ENCODE measurements around the gene KRTAP10-11.
"Not testable (repeated sequence)": the region's sequence is repeated elsewhere in the genome, so short reads cannot be mapped to it uniquely, and the experiment has no call there.

The KRTAP10-11 gene

DNA sequence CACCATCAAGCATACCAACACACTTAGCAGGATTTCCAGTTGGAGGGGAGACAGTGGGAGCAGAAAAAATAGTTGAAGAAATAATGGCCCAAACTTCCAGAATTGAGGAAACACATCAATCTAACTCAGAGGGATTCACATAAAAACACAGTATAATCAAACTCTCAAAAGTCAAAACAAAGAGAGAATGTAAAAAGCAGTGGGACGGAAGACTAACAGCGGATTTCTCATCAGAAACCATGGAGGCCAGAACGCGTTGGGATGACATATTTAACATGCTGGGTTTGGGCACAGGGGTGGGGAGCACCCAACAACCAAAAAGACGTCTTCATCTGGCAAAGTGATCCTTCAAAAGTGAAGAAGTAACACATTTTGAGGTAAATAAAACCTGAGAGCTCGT, 26.3 kb upstream of the KRTAP10-11 start:
- peaks cover 3% of the 10 kb centered on the region for H3K27me3 Mint-ChIP-seq (ENCODE audit: low read depth)
- peaks cover 9% of the 10 kb centered on the region for H3K4me1 Mint-ChIP-seq (ENCODE audit: low read depth)
- peaks cover 63% of the 10 kb centered on the region for H3K9me3 Mint-ChIP-seq
- no peak overlapping the region for H3K4me3 Mint-ChIP-seq
- peaks cover 30% of the 10 kb centered on the region for H3K36me3 Mint-ChIP-seq (ENCODE audit: low read depth)
- H3K27ac Mint-ChIP-seq = no peak overlapping the region
- DNase-seq (ENCODE audit: low spot score) = no peak

DNA sequence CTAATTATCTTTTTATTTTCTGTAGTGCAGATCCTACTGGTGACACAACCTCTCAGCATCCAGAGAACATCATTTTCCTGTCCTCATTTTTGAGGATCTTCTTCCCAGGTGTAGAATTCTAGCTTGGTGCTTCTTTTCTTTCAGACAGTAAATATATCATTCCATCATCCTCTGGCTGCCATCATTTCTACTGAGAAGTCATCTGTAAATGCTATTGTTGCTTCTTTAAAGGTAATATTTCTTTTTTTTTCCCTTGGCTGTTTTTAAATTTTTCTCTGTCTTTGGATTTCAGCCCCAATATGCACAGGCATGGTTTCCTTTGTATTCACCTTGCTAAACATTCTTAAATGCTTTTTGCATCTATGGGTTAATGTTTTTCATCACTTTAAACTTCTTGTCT, 22.6 kb upstream of the KRTAP10-11 start:
- no peak overlapping the region for H3K27ac Mint-ChIP-seq
- no peak overlapping the region for H3K4me3 Mint-ChIP-seq
- peaks cover 60% of the 10 kb centered on the region for H3K9me3 Mint-ChIP-seq
- no peak for DNase-seq (ENCODE audit: low spot score)
- H3K36me3 Mint-ChIP-seq (ENCODE audit: low read depth) = peaks cover 26% of the 10 kb centered on the region
- peaks cover 3% of the 10 kb centered on the region for H3K27me3 Mint-ChIP-seq (ENCODE audit: low read depth)
- peaks cover 8% of the 10 kb centered on the region for H3K4me1 Mint-ChIP-seq (ENCODE audit: low read depth)

DNA sequence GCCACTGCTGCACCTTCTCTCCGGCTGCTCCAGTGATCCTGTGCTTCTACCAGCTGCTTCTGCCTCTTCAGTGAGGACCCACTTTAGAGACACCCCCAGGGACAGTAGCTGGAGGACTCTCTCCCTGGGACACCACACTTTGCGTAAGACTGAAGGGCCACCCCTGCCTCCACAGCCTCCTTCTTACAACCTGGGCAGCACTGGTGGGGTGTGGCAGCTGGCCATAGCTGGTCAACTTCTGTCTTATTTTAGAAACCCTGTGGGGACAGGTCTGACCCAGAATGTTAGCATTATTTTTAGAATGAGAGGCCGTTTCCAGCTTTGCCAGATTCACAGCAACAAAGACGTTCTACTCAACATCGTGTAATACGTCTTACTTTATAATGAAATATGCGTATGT, 20.5 kb upstream of the KRTAP10-11 start:
- Mint-ChIP-seq H3K9me3 (peaks cover 49% of the 10 kb centered on the region), H3K4me1 (ENCODE audit: low read depth) (peaks cover 6% of the 10 kb centered on the region), H3K27me3 (ENCODE audit: low read depth) (peaks cover 3% of the 10 kb centered on the region), H3K27ac (no peak overlapping the region), H3K4me3 (no peak overlapping the region), H3K36me3 (ENCODE audit: low read depth) (peaks cover 10% of the 10 kb centered on the region)
- DNase-seq (ENCODE audit: low spot score) = no peak

DNA sequence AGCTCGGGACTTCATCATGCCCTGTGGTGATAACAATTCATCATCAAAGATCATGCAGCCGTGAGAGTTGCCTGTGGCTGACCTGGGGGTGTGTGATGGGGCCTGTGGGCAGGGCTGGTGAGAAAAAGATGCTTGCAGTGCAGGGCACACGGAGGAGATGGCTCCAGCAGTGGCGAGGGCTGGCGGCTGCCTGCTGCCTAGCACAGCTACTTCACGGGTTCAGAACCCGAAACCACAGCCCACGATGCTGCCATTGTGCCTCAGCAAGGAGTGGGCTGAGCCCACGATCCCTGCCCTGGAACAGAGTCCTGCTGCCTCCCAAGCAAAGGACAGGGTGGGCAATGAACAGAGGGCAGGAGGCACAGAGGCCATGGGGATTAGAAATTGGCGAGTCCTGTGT, 20.0 kb upstream of the KRTAP10-11 start:
- Mint-ChIP-seq H3K4me1 (ENCODE audit: low read depth) (peaks cover 6% of the 10 kb centered on the region), H3K27me3 (ENCODE audit: low read depth) (peaks cover 3% of the 10 kb centered on the region), H3K4me3 (no peak overlapping the region), H3K27ac (no peak overlapping the region), H3K9me3 (peaks cover 52% of the 10 kb centered on the region), H3K36me3 (ENCODE audit: low read depth) (peaks cover 12% of the 10 kb centered on the region)
- no peak for DNase-seq (ENCODE audit: low spot score)

DNA sequence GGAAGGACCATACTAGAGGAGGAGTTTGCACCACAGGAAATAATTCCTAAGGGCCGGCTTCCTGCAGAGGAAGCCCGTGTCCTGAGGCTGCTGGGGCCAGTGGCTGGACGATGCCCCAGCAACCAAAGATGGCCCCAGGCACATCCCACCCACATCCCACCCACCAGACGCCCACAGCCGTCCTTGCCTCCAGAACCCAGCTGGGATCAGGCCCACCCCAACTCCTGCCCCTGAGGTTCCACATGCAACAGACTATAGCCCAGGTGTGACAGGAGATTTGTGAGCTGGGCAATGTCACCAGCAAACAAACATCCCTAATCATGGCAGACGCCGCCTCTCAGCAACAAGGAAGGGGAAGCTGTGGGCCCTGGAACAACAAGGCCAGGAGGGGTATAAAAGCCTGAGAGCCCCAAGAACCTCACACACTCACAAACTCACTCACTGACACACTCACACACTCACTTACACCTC, 19.5 kb upstream of the KRTAP10-11 start, which contains the start of gene KRTAP10-9:
Gene KRTAP10-9, plus strand, starts transcription at position 421 of the 471 bp plus-strand sequence. CDS start 79 bp downstream, outside the sequence.
- peaks cover 6% of the 10 kb centered on the region for H3K4me1 Mint-ChIP-seq (ENCODE audit: low read depth)
- DNase-seq (ENCODE audit: low spot score) = no peak
- no peak within 1 kb of the TSS for H3K4me3 Mint-ChIP-seq
- peaks cover 55% of the 10 kb centered on the region for H3K9me3 Mint-ChIP-seq
- H3K27ac Mint-ChIP-seq = no peak within 1 kb of the TSS
- H3K36me3 Mint-ChIP-seq (ENCODE audit: low read depth) = peaks cover 14% of the 10 kb centered on the region
- peaks cover 3% of the 10 kb centered on the region for H3K27me3 Mint-ChIP-seq (ENCODE audit: low read depth)

DNA sequence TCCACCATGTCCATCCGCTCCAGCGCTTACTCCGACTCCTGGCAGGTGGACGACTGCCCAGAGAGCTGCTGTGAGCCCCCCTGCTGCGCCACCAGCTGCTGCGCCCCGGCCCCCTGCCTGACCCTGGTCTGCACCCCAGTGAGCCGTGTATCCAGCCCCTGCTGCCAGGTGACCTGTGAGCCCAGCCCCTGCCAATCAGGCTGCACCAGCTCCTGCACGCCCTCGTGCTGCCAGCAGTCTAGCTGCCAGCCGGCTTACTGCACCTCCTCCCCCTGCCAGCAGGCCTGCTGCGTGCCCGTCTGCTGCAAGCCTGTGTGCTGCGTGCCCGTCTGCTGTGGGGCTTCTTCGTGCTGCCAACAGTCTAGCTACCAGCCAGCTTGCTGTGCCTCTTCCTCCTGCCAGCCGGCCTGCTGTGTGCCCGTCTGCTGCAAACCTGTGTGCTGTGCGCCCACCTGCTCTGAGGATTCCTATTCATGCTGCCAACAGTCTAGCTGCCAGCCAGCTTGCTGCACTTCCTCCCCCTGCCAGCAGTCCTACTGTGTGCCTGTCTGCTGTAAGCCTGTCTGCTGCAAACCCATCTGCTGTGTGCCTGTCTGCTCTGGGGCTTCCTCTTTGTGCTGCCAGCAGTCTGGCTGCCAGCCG, 18.9 kb upstream of the KRTAP10-11 start:
- peaks cover 17% of the 10 kb centered on the region for H3K36me3 Mint-ChIP-seq (ENCODE audit: low read depth)
- not testable (repeated sequence) for H3K4me1 Mint-ChIP-seq (ENCODE audit: low read depth); DNase-seq (ENCODE audit: low spot score); H3K27me3 Mint-ChIP-seq (ENCODE audit: low read depth); H3K27ac Mint-ChIP-seq; H3K4me3 Mint-ChIP-seq
- peaks cover 55% of the 10 kb centered on the region for H3K9me3 Mint-ChIP-seq

DNA sequence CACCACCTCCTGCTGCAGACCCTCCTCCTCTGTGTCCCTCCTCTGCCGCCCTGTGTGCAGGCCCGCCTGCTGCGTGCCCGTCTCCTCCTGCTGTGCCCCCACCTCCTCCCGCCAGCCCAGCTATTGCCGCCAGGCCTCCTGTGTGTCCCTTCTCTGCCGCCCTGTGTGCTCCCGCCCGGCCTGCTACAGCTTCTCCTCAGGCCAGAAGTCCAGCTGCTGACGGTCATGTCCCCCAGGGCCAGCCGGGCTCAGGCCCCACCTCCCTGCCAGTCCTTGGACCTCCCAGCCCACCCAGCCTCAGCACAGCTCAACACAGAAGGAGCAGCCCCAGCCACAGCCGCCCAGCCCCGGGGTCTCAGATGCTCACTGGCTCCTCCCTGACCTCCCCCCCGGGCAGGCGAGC, 18.4 kb upstream of the KRTAP10-11 start:
- peaks cover 52% of the 10 kb centered on the region for H3K9me3 Mint-ChIP-seq
- H3K4me1 Mint-ChIP-seq (ENCODE audit: low read depth); DNase-seq (ENCODE audit: low spot score); H3K4me3 Mint-ChIP-seq; H3K27me3 Mint-ChIP-seq (ENCODE audit: low read depth); H3K27ac Mint-ChIP-seq: not testable (repeated sequence)
- peaks cover 17% of the 10 kb centered on the region for H3K36me3 Mint-ChIP-seq (ENCODE audit: low read depth)

DNA sequence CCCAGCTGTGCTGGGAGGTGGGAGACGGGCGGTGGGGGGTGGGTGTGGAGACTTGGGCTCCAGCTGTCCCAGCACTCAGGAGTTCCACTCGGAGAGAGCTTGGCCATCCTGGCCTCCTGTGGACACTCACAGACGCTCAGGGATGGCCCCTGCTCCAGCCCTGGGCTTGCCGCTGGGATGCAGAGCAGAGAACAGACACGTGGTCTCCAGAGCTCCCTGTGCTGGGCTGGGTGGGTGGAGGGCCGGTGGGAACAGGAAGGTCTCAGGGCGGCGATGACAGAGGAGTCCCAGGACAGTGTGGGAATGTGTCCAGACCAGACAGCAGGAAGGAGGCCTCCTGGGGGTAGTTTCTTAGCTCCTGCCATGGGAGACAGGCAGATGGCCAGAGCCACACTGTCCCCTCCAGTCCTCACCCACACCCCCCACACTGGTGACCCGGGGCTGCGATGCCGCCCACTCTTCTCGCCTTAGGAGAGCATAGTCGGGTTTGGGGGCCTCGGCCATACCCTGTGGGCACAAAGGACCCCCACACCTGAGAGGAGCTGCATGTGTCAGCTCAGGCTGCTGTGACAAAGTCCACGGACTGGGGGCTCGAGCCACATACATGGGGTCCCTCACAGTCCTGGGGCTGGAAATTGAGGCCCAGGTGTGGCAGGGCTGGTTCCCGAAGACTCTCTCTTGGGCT, 17.4 kb upstream of the KRTAP10-11 start:
- Mint-ChIP-seq H3K4me3 (no peak overlapping the region), H3K4me1 (ENCODE audit: low read depth) (peaks cover 6% of the 10 kb centered on the region), H3K27me3 (ENCODE audit: low read depth) (peaks cover 7% of the 10 kb centered on the region), H3K27ac (no peak overlapping the region), H3K36me3 (ENCODE audit: low read depth) (peaks cover 14% of the 10 kb centered on the region), H3K9me3 (peaks cover 52% of the 10 kb centered on the region)
- no peak for DNase-seq (ENCODE audit: low spot score)

DNA sequence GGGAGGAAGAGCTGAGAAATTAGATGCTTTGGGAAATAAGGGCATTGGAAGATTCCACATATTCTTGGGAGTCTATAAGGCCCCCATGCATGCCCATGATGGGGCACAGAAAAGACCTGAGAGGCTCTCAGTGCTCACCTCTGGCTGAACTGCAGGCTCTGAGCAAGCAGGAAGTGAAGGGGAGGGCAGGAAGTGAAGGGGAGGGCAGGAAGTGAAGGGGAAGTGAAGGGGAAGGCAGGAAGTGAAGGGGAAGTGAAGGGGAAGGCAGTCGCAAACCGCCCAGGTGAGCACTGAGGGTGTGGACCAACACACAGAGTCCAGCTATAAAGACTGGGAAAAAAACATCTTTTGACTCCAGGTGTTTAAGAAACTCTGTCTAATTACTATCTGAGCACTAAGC, 15.8 kb upstream of the KRTAP10-11 start:
- Mint-ChIP-seq H3K4me1 (ENCODE audit: low read depth) (peaks cover 6% of the 10 kb centered on the region), H3K4me3 (no peak overlapping the region), H3K27ac (no peak overlapping the region), H3K27me3 (ENCODE audit: low read depth) (peaks cover 4% of the 10 kb centered on the region), H3K36me3 (ENCODE audit: low read depth) (peaks cover 10% of the 10 kb centered on the region), H3K9me3 (peaks cover 38% of the 10 kb centered on the region)
- no peak for DNase-seq (ENCODE audit: low spot score)

DNA sequence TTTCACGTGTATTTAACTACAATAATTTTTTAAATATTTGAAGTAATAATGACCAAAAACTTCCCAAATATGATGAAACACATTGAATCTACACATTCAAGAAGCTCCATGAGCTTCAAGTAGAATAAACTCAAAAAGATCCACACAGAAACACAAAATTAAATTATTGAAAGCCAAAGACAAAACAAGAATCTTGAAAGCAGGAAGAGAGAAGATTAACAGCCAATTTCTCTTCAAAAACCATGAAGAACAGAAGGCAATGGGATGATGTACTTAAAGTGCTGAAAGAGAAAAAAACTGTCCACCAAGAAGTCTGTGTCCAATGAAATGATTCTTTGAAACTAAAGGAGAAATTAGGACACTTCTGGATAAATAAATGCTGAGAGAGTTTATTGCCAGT, 14.1 kb upstream of the KRTAP10-11 start:
- Mint-ChIP-seq H3K27me3 (ENCODE audit: low read depth) (peaks cover 4% of the 10 kb centered on the region), H3K4me1 (ENCODE audit: low read depth) (peaks cover 6% of the 10 kb centered on the region), H3K27ac (no peak overlapping the region), H3K36me3 (ENCODE audit: low read depth) (peaks cover 10% of the 10 kb centered on the region), H3K9me3 (peaks cover 38% of the 10 kb centered on the region), H3K4me3 (no peak overlapping the region)
- no peak for DNase-seq (ENCODE audit: low spot score)

DNA sequence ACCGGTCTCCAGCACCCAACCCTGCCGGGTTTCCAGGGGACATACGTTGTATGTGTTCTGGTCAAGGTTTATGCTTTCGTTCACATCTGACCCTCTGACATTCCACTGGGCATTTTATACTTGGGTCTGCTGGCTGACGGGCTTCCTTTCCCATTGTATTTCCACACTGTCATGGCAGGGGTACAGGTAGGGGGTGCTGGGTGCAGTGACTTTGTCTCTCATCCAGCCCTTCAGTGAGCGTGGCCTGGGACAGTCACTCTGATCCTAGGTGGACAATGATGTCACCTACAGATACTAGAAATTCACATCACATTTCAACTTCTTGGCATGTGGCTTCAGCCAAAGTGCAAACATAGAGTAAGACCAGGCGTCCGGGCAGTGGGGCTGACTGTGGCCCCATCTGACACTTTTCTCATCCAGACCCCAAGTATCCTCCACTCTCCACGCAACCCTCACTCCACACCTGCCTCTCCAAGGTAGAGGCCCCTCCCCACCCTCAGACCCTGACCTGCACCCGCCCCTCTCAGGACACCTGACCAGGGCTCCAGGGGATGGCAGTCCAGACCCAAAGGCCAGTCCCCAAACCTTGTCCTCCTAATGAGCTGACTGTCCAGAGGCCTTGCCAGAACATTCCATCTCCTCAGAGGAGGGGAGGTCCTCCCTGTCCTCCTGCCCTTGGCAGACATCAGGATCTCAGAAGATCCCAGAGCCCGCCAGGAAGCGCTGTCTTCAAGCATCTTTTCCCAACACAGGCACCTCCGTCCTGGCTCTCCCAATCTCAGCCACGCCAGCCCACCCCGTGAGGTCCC, 9.8 kb upstream of the KRTAP10-11 start:
- Mint-ChIP-seq H3K4me3 (no peak overlapping the region), H3K27ac (no peak overlapping the region), H3K27me3 (ENCODE audit: low read depth) (peaks cover 7% of the 10 kb centered on the region), H3K36me3 (ENCODE audit: low read depth) (peaks cover 5% of the 10 kb centered on the region), H3K4me1 (ENCODE audit: low read depth) (no peaks in the 10 kb centered on the region), H3K9me3 (peaks cover 35% of the 10 kb centered on the region)
- no peak for DNase-seq (ENCODE audit: low spot score)

DNA sequence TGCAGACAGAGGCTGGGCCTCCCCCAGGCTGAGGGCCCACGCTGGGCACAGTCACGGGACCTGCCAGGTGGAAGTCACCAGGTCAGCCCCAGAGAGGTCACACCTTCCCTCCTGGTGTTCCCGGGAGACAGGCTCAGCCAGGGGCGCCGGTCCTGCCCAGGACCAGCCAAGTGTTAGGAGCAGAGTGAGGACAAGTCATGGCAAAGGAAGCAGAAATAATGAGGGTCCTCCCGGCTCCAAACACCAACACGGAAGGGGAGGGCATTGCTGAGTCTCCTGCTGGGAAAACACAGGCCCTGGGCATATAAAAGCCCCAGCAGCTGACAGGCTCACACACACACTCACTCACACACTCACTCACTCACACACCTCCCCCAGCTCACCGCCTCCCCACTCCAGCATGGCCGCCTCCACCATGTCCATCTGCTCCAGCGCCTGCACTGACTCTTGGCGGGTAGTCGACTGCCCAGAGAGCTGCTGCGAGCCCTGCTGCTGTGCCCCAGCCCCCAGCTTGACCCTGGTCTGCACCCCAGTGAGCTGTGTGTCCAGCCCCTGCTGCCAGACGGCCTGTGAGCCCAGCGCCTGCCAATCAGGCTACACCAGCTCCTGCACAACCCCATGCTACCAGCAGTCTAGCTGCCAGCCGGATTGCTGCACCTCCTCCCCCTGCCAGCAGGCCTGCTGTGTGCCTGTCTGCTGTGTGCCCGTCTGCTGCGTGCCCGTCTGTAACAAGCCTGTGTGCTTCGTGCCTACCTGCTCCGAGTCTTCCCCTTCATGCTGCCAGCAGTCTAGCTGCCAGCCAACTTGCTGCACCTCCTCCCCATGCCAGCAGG, 9.0 kb upstream of the KRTAP10-11 start, which contains the start of gene KRTAP10-10:
Gene KRTAP10-10, plus strand, starts transcription at position 339 of the 833 bp plus-strand sequence. Its CDS starts 62 bp downstream, at position 401.
- peaks cover 5% of the 10 kb centered on the region for H3K27me3 Mint-ChIP-seq (ENCODE audit: low read depth)
- no peak within 1 kb of the TSS for H3K27ac Mint-ChIP-seq
- peaks cover 2% of the 10 kb centered on the region for H3K36me3 Mint-ChIP-seq (ENCODE audit: low read depth)
- DNase-seq (ENCODE audit: low spot score) = no peak
- H3K4me1 Mint-ChIP-seq (ENCODE audit: low read depth) = no peaks in the 10 kb centered on the region
- no peak within 1 kb of the TSS for H3K4me3 Mint-ChIP-seq
- peaks cover 33% of the 10 kb centered on the region for H3K9me3 Mint-ChIP-seq

DNA sequence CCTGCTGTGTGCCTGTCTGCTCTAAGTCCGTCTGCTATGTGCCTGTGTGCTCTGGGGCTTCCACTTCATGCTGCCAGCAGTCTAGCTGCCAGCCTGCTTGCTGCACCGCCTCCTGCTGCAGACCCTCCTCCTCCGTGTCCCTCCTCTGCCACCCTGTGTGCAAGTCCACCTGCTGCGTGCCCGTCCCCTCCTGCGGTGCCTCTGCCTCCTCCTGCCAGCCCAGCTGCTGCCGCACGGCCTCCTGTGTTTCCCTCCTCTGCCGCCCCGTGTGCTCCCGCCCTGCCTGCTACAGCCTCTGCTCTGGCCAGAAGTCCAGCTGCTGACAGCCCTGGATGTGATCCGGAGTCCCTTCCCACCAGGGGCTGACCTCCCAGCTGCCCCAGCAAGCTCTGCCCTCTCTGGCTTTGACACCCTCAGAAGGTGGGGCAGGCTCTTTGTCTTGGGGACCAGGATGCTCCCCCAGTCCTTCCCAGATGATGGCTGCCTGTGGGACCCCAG, 8.3 kb upstream of the KRTAP10-11 start:
- not testable (repeated sequence) for DNase-seq (ENCODE audit: low spot score); H3K36me3 Mint-ChIP-seq (ENCODE audit: low read depth); H3K27ac Mint-ChIP-seq; H3K27me3 Mint-ChIP-seq (ENCODE audit: low read depth); H3K4me1 Mint-ChIP-seq (ENCODE audit: low read depth); H3K4me3 Mint-ChIP-seq
- H3K9me3 Mint-ChIP-seq = peaks cover 33% of the 10 kb centered on the region

Measured in T-helper 2 cell treated with Interferon-gamma antibody and Interleukin-4, amounts not matched to agents 5 μg/mL and 100 μg/mL, for 36 hours (primary cell).